CD8-positive, alpha-beta memory T cell (primary cell): Measurements from ENCODE around the gene HINT3. TPM values are rescaled to one million over a fixed set of nuclear protein-coding genes. Genes with fewer than 3 reads are reported as not detected.
"Not testable (repeated sequence)": the region's sequence is repeated elsewhere in the genome, so short reads cannot be mapped to it uniquely, and the experiment has no call there.

Experiments used
- CTCF ChIA-PET: fragments of 350-600 bp; sonication (Branson Sonifier 250); formaldehyde crosslinking; loops from one replicate; lab custom pipeline; 2021; ENCODE audit warnings: antibody characterized with exemption; lab: Charles Lee
- POLR2A ChIA-PET: fragments of 350-600 bp; sonication (Branson Sonifier 250); formaldehyde crosslinking; loops from one replicate; lab custom pipeline; 2021; ENCODE audit warnings: antibody characterized with exemption; lab: Charles Lee
- DNase-seq, 5 donors: peaks; one replicate each; pipeline versions ENCODE4 v3.0.0 to v3.0.0-alpha.2; 2020 to 2022; ENCODE audit warnings: mixed read lengths in 1 of 5
- H3K27ac ChIP-seq: one replicate; pipeline ENCODE4 v1.7.0; 2013; ENCODE audit warnings: low read depth, mild to moderate bottlenecking, low read length, moderate library complexity
- H3K27me3 ChIP-seq: 2 replicates; pipeline ENCODE4 v1.7.0; 2013; ENCODE audit warnings: low read length, mild to moderate bottlenecking; ENCODE audit not compliant: insufficient read depth, poor library complexity, severe bottlenecking
- H3K36me3 ChIP-seq: 2 replicates; pipeline ENCODE4 v1.7.0; 2013; ENCODE audit warnings: mild to moderate bottlenecking, low read length, moderate library complexity; ENCODE audit not compliant: insufficient read depth
- H3K4me1 ChIP-seq: 2 replicates; pipeline ENCODE4 v1.7.0; 2013; ENCODE audit warnings: mild to moderate bottlenecking, low read length, moderate library complexity; ENCODE audit not compliant: insufficient read depth
- H3K4me3 ChIP-seq: 2 replicates; pipeline ENCODE4 v1.7.0; 2013; ENCODE audit warnings: mild to moderate bottlenecking, low read length
- H3K9me3 ChIP-seq: 2 replicates; pipeline ENCODE4 v1.7.0; 2013; ENCODE audit warnings: mild to moderate bottlenecking, low read length
- H3K27ac Mint-ChIP-seq, 8 donors: one replicate each; pipeline ENCODE4 v1.8.0; 2020 to 2021; ENCODE audit warnings: mixed read lengths in 8 of 8, mild to moderate bottlenecking in 6 of 8, inconsistent platforms in 3 of 8, moderate library complexity in 3 of 8
- H3K27me3 Mint-ChIP-seq, 2 donors: one replicate each; pipeline ENCODE4 v1.8.0; 2020 to 2021; ENCODE audit warnings: mixed read lengths in 2 of 2, mild to moderate bottlenecking in 1 of 2, moderate library complexity in 1 of 2
- H3K36me3 Mint-ChIP-seq, 3 donors: one replicate each; pipeline ENCODE4 v1.8.0; 2020 to 2021; ENCODE audit warnings: mixed read lengths in 3 of 3, inconsistent platforms in 1 of 3, mild to moderate bottlenecking in 1 of 3
- H3K4me1 Mint-ChIP-seq, 3 donors: one replicate each; pipeline ENCODE4 v1.8.0; 2020 to 2021; ENCODE audit warnings: mixed read lengths in 3 of 3, inconsistent platforms in 1 of 3, mild to moderate bottlenecking in 1 of 3
- H3K4me3 Mint-ChIP-seq, 7 donors: one replicate each; pipeline ENCODE4 v1.8.0; 2020 to 2021; ENCODE audit warnings: mixed read lengths in 7 of 7, mild to moderate bottlenecking in 6 of 7, moderate library complexity in 4 of 7, inconsistent platforms in 2 of 7
- H3K9me3 Mint-ChIP-seq, 5 donors: one replicate each; pipeline ENCODE4 v1.8.0; 2020 to 2022; ENCODE audit warnings: mixed read lengths in 5 of 5, mild to moderate bottlenecking in 3 of 5, moderate library complexity in 2 of 5, inconsistent platforms in 1 of 5
- polyA plus RNA-seq: library from polyadenylated mRNA; unstranded; fragments of 300-500 nt; fragmentation: Illumina TruSeq; gene quantifications from one replicate; pipeline ENCODE4 v1.2.3, GENCODE V29; 2021
- total RNA-seq, 2 experiments: library from RNA; stranded (reverse); gene quantifications; one replicate each; pipeline ENCODE4 v1.2.3, GENCODE V29; 2021

Gene HINT3
- total RNA-seq (10 to 100 TPM; 12.1 to 12.8 TPM), polyA plus RNA-seq (10.4 TPM)

- Histone ChIP-seq H3K9me3 (no peaks in the 10 kb centered on the region), H3K4me1 (peaks cover 29% of the 10 kb centered on the region), H3K27ac (peak within 1 kb of the TSS; percentile 95), H3K36me3 (no peaks in the 10 kb centered on the region), H3K27me3 (no peaks in the 10 kb centered on the region), H3K4me3 (peak within 1 kb of the TSS; percentile 57)
- peaks cover 10 to 18% (median 12%) of the 10 kb centered on the region in 3 donors for H3K4me1 Mint-ChIP-seq
- H3K4me3 Mint-ChIP-seq: no peak within 1 kb of the TSS
- no peaks in the 10 kb centered on the region for H3K9me3 Mint-ChIP-seq
- H3K27me3 Mint-ChIP-seq: peaks cover 2 to 6% of the 10 kb centered on the region in 2 donors
- peaks cover 0 to 9% (median 0%) of the 10 kb centered on the region in 3 donors for H3K36me3 Mint-ChIP-seq
- no peak within 1 kb of the TSS for H3K27ac Mint-ChIP-seq
- peak; percentile 95 to 98 (median 97) for DNase-seq
- ChIA-PET CTCF (interaction anchor here (0.6 to 8.1 kb wide), 40 partner anchors 8 to 243 kb away, joined by 3 to 103 read pairs (median 5); partner anchors contain the start of genes NCOA7 and TRMT11), POLR2A (interaction anchor here (0.5 to 3.2 kb wide), 9 partner anchors 16 to 655 kb away, joined by 3 to 46 read pairs (median 4); partner anchors contain the start of genes HDDC2, NCOA7 and TRMT11)
These were observed at the start of gene HINT3 for GRCh38 chr6:125956506-125957390. TSS of gene HINT3 (plus strand) at chr6:125956770. CDS start at chr6:125956978, 208 bp downstream.

GRCh38 chr6:125910527-125910926, 46.0 kb upstream of the HINT3 start:
- H3K4me3 ChIP-seq: no peak overlapping the region
- POLR2A ChIA-PET: no interaction called here
- no peaks in the 10 kb centered on the region for H3K4me1 ChIP-seq
- H3K9me3 ChIP-seq: no peaks in the 10 kb centered on the region
- Mint-ChIP-seq H3K9me3 (no peaks in the 10 kb centered on the region), H3K27me3 (peaks cover 0 to 2% of the 10 kb centered on the region in 2 donors), H3K4me1 (peaks cover 3 to 6% (median 4%) of the 10 kb centered on the region in 3 donors), H3K4me3 (no peak overlapping the region), H3K27ac (peak overlapping the region in 3 of 8 donors; percentile 1 to 55 (median 4)), H3K36me3 (peaks cover 3 to 69% (median 24%) of the 10 kb centered on the region in 3 donors)
- CTCF ChIA-PET: interaction anchor here (1.1 kb wide), 1 partner anchor 119 kb away, joined by 4 read pairs; the partner anchor contains the start of gene NCOA7
- H3K36me3 ChIP-seq: no peaks in the 10 kb centered on the region
- H3K27me3 ChIP-seq: no peaks in the 10 kb centered on the region
- DNase-seq: no peak
- H3K27ac ChIP-seq: no peak overlapping the region

GRCh38 chr6:125911051-125911451, 45.5 kb upstream of the HINT3 start:
- POLR2A ChIA-PET, H3K27me3 Mint-ChIP-seq, H3K27ac ChIP-seq, H3K4me1 Mint-ChIP-seq, H3K9me3 ChIP-seq, H3K4me3 ChIP-seq, DNase-seq, H3K4me1 ChIP-seq, H3K4me3 Mint-ChIP-seq, H3K9me3 Mint-ChIP-seq, H3K36me3 ChIP-seq, H3K27me3 ChIP-seq: not testable (repeated sequence)
- CTCF ChIA-PET: interaction anchor here (1.1 kb wide), 1 partner anchor 120 kb away, joined by 4 read pairs; the partner anchor contains the start of gene NCOA7
- peak overlapping the region in 1 of 8 donors; percentile 1 for H3K27ac Mint-ChIP-seq
- H3K36me3 Mint-ChIP-seq: peaks cover 3 to 72% (median 26%) of the 10 kb centered on the region in 3 donors

GRCh38 chr6:125912430-125912829, 44.1 kb upstream of the HINT3 start:
- H3K4me3 Mint-ChIP-seq, H3K27me3 ChIP-seq, CTCF ChIA-PET, H3K4me3 ChIP-seq, H3K4me1 Mint-ChIP-seq, H3K9me3 Mint-ChIP-seq, H3K4me1 ChIP-seq, POLR2A ChIA-PET, H3K36me3 ChIP-seq, H3K9me3 ChIP-seq, H3K27me3 Mint-ChIP-seq, H3K27ac ChIP-seq, DNase-seq: not testable (repeated sequence)
- peaks cover 3 to 78% (median 30%) of the 10 kb centered on the region in 3 donors for H3K36me3 Mint-ChIP-seq
- peak overlapping the region in 1 of 8 donors; percentile 12 for H3K27ac Mint-ChIP-seq

GRCh38 chr6:125913145-125913544, 43.4 kb upstream of the HINT3 start:
- ChIA-PET CTCF (interaction anchor here (0.9 kb wide), 1 partner anchor 14 kb away, joined by 4 read pairs; no protein-coding TSS in a partner anchor), POLR2A (no interaction called here)
- Histone ChIP-seq H3K27ac (no peak overlapping the region), H3K4me3 (no peak overlapping the region), H3K27me3 (no peaks in the 10 kb centered on the region), H3K36me3 (no peaks in the 10 kb centered on the region), H3K9me3 (no peaks in the 10 kb centered on the region), H3K4me1 (no peaks in the 10 kb centered on the region)
- no peaks in the 10 kb centered on the region for H3K9me3 Mint-ChIP-seq
- peak overlapping the region in 1 of 8 donors; percentile 12 for H3K27ac Mint-ChIP-seq
- no peak for DNase-seq
- peaks cover 0 to 2% of the 10 kb centered on the region in 2 donors for H3K27me3 Mint-ChIP-seq
- H3K4me3 Mint-ChIP-seq: no peak overlapping the region
- H3K36me3 Mint-ChIP-seq: peaks cover 2 to 78% (median 27%) of the 10 kb centered on the region in 3 donors
- H3K4me1 Mint-ChIP-seq: peaks cover 7 to 14% (median 12%) of the 10 kb centered on the region in 3 donors

GRCh38 chr6:125913864-125914351, 42.7 kb upstream of the HINT3 start:
- no peak overlapping the region for H3K27ac Mint-ChIP-seq
- POLR2A ChIA-PET: interaction anchor here (1.2 kb wide), 1 partner anchor 132 kb away, joined by 4 read pairs; no protein-coding TSS in a partner anchor
- H3K4me1 Mint-ChIP-seq: peaks cover 14 to 22% (median 19%) of the 10 kb centered on the region in 3 donors
- H3K9me3 Mint-ChIP-seq: no peaks in the 10 kb centered on the region
- Histone ChIP-seq H3K27me3 (no peaks in the 10 kb centered on the region), H3K4me3 (no peak overlapping the region), H3K36me3 (no peaks in the 10 kb centered on the region), H3K27ac (no peak overlapping the region), H3K4me1 (peaks cover 4% of the 10 kb centered on the region), H3K9me3 (no peaks in the 10 kb centered on the region)
- H3K4me3 Mint-ChIP-seq: no peak overlapping the region
- peaks cover 0 to 78% (median 29%) of the 10 kb centered on the region in 3 donors for H3K36me3 Mint-ChIP-seq
- DNase-seq: no peak
- CTCF ChIA-PET: interaction anchor here (0.9 kb wide), 1 partner anchor 14 kb away, joined by 4 read pairs; no protein-coding TSS in a partner anchor
- peaks cover 0 to 2% of the 10 kb centered on the region in 2 donors for H3K27me3 Mint-ChIP-seq

- CTCF ChIA-PET: interaction anchor here (1.4 to 4.5 kb wide), 3 partner anchors 38 to 130 kb away, joined by 4 to 17 read pairs (median 15); partner anchors contain the start of genes HINT3 and NCOA7
These were observed 38.3 kb upstream of the HINT3 start for GRCh38 chr6:125918230-125918629.

More at GRCh38 chr6:125918230-125918629, 38.3 kb upstream of the HINT3 start:
- H3K9me3 ChIP-seq: no peaks in the 10 kb centered on the region
- Mint-ChIP-seq H3K4me1 (peaks cover 19 to 30% (median 25%) of the 10 kb centered on the region in 3 donors), H3K4me3 (peak overlapping the region in 1 of 7 donors; percentile 38), H3K9me3 (no peaks in the 10 kb centered on the region), H3K27ac (peak overlapping the region; percentile 41 to 96 (median 89)), H3K27me3 (no peaks in the 10 kb centered on the region), H3K36me3 (peaks cover 1 to 85% (median 36%) of the 10 kb centered on the region in 3 donors)
- H3K27me3 ChIP-seq: no peaks in the 10 kb centered on the region
- H3K4me3 ChIP-seq: no peak overlapping the region
- no peak for DNase-seq
- H3K4me1 ChIP-seq: peaks cover 9% of the 10 kb centered on the region
- POLR2A ChIA-PET: interaction anchor here (1.2 to 2.3 kb wide), 2 partner anchors 127 to 137 kb away, joined by 3 to 10 read pairs; partner anchors contain the start of gene NCOA7
- peak overlapping the region; percentile 60 for H3K27ac ChIP-seq
- peaks cover 14% of the 10 kb centered on the region for H3K36me3 ChIP-seq
